Astrocyte (in vitro differentiated cells and primary cell): ENCODE results near the gene HDAC11.

ENCODE experiments used
- CTCF ChIP-seq: IDR thresholded peaks from 2 replicates; pipeline ENCODE4 v1.5.1; 2011; ENCODE audit warnings: low read depth, mild to moderate bottlenecking, inconsistent platforms, low read length, moderate library complexity; ENCODE audit not compliant: insufficient read depth
- EZH2 ChIP-seq: IDR thresholded peaks from 2 replicates; pipeline ENCODE4 v1.6.1; 2012; ENCODE audit warnings: mild to moderate bottlenecking, low read length, inconsistent platforms; ENCODE audit not compliant: insufficient read depth

DNA sequence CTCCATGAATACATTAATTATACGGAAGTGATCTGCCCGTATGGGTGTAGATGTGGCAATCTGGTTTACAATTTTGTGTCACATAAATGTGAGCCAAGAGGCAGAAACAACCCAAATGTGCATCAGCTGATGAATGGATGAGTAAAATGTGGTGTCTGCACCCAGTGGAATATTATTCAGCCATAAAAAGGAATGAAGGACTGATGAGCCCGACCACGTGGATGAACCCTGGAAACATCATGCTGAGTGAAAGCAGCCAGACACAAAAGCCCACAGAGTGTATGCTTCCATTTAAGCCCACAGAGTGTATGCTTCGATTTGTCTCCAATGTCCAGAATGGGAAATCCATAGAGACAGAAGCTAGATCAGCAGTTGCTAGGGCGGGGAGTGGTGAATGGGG lies 41.2 kb downstream of the HDAC11 start:
- TF ChIP-seq CTCF (no peak), EZH2 (no peak)
